DND-41 (cell line): ENCODE data around the gene RUVBL2.
"Not testable (repeated sequence)": the region's sequence is repeated elsewhere in the genome, so short reads cannot be mapped to it uniquely, and the experiment has no call there.

ENCODE experiments used
- CTCF ChIP-seq: IDR thresholded peaks from 2 replicates; pipeline ENCODE4 v1.5.1; 2012; ENCODE audit warnings: borderline replicate concordance, low read length, moderate library complexity, mild to moderate bottlenecking; ENCODE audit not compliant: poor library complexity, severe bottlenecking; ENCODE audit errors: extremely low read depth
- EZH2 ChIP-seq: IDR thresholded peaks from 3 replicates; pipeline ENCODE4 v1.6.1; 2012; ENCODE audit warnings: borderline replicate concordance, low read depth, mild to moderate bottlenecking, moderate library complexity, low read length, inconsistent platforms; ENCODE audit not compliant: severe bottlenecking

GRCh38 chr19:49025599-49025998, 31.9 kb downstream of the RUVBL2 start:
- TF ChIP-seq EZH2, CTCF: not testable (repeated sequence)
